ENCODE measurements around the gene NR1D1. TPM values are rescaled to one million over a fixed set of nuclear protein-coding genes. Genes with fewer than 3 reads are reported as not detected.

The NR1D1 gene
- total RNA-seq, 1 donor from 2014 or later, result 1.7 TPM

GRCh38 chr17:40062329-40063186 lies 37.8 kb downstream of the NR1D1 start, which contains the start of gene THRA:
Gene THRA, plus strand, starts transcription at chr17:40062965. Its CDS starts 11,524 bp downstream, at chr17:40074489.
- peak; percentile 72 for DNase-seq

DNA sequence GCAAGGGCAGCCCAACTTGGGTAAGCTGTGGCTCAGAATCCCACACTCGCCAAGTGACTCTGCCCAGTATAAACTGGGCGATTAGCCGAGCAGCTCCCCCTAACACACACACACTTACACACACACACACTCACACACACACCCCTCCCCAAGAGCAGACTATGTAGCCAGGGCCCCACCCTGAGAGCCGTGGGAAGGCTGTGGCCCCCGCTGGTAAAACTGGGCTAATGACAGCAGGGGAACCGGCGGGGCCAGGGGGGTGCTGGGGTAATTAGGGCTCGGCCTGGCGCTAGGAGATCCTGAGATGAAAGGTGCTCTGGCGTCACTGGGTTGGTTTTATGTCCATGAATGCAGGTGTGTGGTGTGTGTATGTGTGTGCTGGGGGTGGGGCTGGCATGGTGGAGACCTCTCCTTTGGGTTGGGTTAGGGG lies 38.8 kb downstream of the NR1D1 start:
- no peak for DNase-seq

DNA sequence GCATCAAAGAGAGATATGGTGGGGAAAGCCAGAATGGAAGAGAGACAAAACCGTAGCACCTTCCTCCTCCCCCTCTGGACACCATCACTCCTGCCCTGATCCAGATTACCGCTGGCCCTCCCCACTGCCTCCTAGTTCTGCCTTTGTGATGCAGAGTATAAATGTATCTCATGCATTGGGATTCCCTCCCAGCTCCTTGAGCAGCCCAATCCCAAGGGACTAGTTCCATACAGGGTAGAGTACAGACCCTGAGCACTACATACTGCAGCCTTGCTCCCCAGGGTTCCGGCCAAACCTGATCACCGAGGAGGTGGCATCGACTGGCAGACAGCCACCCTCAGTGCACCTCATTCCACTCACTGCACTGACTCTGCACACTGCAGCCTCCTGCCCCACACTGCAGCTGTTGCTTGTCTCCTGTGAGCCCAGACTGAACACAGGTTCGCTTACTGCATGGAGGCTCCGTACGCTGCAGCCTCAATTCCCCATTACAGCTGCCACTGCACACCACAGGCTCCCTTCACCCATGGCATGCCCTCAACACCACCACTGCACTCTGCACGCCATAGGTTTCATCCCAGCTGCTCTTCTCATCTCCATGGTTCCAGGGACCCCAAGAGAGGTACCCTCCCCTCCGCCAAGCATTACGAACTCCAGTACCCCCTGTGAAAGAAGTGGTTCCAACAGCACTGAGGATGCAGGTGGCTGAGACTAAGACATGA lies 39.3 kb downstream of the NR1D1 start:
- no peak for DNase-seq

- DNase-seq, result no peak
These were observed 40.5 kb downstream of the NR1D1 start for GRCh38 chr17:40059729-40060475.

DNA sequence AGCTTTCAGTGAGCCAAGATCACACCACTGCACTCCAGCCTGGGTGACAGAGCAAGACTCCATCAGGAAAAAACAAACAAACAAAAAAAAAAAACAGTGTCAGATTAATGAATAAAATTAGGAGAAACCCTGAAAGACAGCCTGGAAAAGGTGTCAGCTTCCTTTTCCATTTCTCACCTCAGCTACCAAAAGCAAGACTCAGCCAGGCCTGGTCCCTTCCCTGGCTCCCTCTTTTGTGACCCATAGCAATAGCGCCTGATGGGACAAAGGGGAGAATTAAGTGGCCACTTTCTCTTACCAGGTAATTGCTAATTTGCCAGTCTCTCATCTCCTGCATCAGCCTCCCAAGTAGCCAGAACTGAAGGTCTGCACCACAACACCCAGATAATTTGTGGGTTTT lies 41.5 kb downstream of the NR1D1 start:
- no peak for DNase-seq

DNA sequence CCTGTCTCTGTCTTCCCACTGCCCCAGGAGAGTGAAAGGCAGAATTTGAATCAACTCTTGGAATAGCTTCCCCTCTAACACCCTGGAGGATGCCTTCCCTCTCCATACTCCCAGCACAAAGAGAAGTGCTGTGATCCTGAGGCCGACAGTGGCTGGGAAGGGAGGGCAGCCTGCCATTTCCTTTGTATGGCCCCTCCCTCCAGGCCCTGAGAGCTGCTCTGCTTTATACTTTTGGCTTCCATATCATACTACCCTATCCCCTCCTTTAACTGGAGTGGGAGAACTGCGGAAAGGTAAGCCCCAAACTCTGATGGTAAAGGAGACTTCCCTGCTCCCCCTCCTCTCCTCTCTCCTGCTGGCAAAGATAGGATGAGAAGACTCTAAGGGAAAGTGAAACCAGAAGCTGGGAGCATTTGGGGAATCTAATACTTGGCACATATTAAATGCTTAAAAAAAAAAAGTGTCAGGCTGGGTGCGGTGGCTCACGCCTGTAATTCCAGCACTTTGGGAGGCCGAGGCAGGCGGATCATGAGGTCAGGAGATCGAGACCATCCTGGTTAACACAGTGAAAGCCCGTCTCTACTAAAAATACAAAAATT lies 42.1 kb downstream of the NR1D1 start:
- DNase-seq, result peak; percentile 26

DNA sequence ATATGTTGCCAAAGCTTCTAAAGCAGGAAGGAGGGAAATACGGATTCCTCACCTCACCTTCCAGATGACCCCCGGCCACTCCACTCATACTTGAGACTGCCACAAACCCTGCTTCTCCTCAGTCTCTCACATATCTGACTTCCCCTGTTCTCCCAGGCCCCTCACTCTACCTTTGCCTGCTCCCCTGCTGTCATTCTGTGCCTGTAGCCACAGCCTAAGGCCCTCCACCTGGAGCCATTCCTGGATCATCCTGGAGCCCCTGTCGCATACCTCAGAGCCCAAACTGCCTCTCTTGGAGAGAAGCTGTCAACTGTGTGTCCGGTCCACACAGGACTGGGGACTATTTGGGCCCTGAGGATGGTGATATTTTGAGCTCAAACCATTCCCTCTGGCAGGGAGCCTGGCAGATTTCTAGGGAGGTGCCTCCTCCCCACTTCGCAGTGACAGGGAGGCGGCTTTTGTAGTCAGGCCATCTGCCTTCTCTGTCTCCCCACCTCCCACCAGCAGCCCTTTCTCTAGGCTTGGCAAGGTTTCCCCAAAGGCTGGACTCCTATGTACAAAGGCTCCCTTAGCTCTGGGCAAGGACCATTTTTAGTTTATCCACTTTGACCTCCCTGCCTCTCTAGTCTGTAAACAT lies 43.9 kb downstream of the NR1D1 start:
- DNase-seq, result no peak

Other genes starting within 250 kb of the NR1D1 start
- not detected in 2 replicates for gene IKZF3, start 236.3 kb downstream of the NR1D1 start, total RNA-seq
- gene ZPBP2, start 232.4 kb downstream of the NR1D1 start, total RNA-seq, result not detected in 2 replicates
- gene GSDMB, start 182.0 kb downstream of the NR1D1 start, total RNA-seq, result 1.8 and 5.8 TPM in 2 replicates
- 31.6 and 38.5 TPM in 2 replicates for gene ORMDL3, start 173.0 kb downstream of the NR1D1 start, total RNA-seq
- gene LRRC3C, start 172.9 kb downstream of the NR1D1 start, total RNA-seq, result not detected in 2 replicates
- gene GSDMA, start 137.6 kb downstream of the NR1D1 start, total RNA-seq, result not detected in 2 replicates
- 85.6 and 152 TPM in 2 replicates for gene PSMD3, start 119.8 kb downstream of the NR1D1 start, total RNA-seq
- 0.17 and 2.4 TPM in 2 replicates for gene CSF3, start 85.1 kb downstream of the NR1D1 start, total RNA-seq
- gene MED24, start 46.2 kb downstream of the NR1D1 start, total RNA-seq, result 52.2 and 77.4 TPM in 2 replicates
- gene THRA, start 37.6 kb downstream of the NR1D1 start, total RNA-seq, result 32.5 and 58.2 TPM in 2 replicates
- 50.2 and 54.1 TPM in 2 replicates for gene MSL1, start 21.4 kb upstream of the NR1D1 start, total RNA-seq
- 26.4 and 31.6 TPM in 2 replicates for gene CASC3, start 39.9 kb upstream of the NR1D1 start, total RNA-seq
- gene RAPGEFL1, start 76.9 kb upstream of the NR1D1 start, total RNA-seq, result 1.4 and 1.9 TPM in 2 replicates
- 8.5 and 15.5 TPM in 2 replicates for gene WIPF2, start 118.7 kb upstream of the NR1D1 start, total RNA-seq
- gene CDC6, start 187.3 kb upstream of the NR1D1 start, total RNA-seq, result 16.8 and 33.6 TPM in 2 replicates
- gene RARA, start 208.6 kb upstream of the NR1D1 start, total RNA-seq, result 9.7 and 13.6 TPM in 2 replicates